Progenitor cell of endocrine pancreas (in vitro differentiated cells): Measurements from ENCODE around the gene EXD3. TPM values are rescaled to one million over a fixed set of nuclear protein-coding genes. Genes with fewer than 3 reads are reported as not detected.

Experiments used
- DNase-seq: peaks from one replicate; pipeline ENCODE4 v3.0.0; 2021; ENCODE audit warnings: low spot score; ENCODE audit not compliant: unreplicated experiment
- H3K27ac Mint-ChIP-seq: 2 replicates; pipeline ENCODE4 v1.8.0; 2021; ENCODE audit warnings: mild to moderate bottlenecking, moderate library complexity, mixed read lengths
- H3K27me3 Mint-ChIP-seq: 2 replicates; pipeline ENCODE4 v1.8.0; 2021; ENCODE audit warnings: mixed read lengths
- H3K36me3 Mint-ChIP-seq: 2 replicates; pipeline ENCODE4 v1.8.0; 2022; ENCODE audit warnings: mixed read lengths; ENCODE audit not compliant: insufficient read depth
- H3K4me1 Mint-ChIP-seq: 2 replicates; pipeline ENCODE4 v1.8.0; 2021; ENCODE audit warnings: low read depth, mixed read lengths
- H3K4me3 Mint-ChIP-seq: 2 replicates; pipeline ENCODE4 v1.8.0; 2021; ENCODE audit warnings: low read depth, mild to moderate bottlenecking, moderate library complexity, mixed read lengths
- H3K9me3 Mint-ChIP-seq: 2 replicates; pipeline ENCODE4 v1.8.0; 2021; ENCODE audit warnings: low read depth, mixed read lengths
- total RNA-seq: library from RNA; stranded (reverse); gene quantifications from 2 replicates; pipeline ENCODE4 v1.2.1, GENCODE V29; 2021
- TF ChIP-seq, protein P1 (sequence below): fragments of 200-600 bp; sonication (generic); IDR thresholded peaks from one replicate; pipeline ENCODE4 v1.5.0; 2021; ENCODE audit warnings: antibody characterized with exemption, mild to moderate bottlenecking; ENCODE audit not compliant: unreplicated experiment

The EXD3 gene
- total RNA-seq, 1 donor from 2014 or later, result 31.7 TPM

DNA sequence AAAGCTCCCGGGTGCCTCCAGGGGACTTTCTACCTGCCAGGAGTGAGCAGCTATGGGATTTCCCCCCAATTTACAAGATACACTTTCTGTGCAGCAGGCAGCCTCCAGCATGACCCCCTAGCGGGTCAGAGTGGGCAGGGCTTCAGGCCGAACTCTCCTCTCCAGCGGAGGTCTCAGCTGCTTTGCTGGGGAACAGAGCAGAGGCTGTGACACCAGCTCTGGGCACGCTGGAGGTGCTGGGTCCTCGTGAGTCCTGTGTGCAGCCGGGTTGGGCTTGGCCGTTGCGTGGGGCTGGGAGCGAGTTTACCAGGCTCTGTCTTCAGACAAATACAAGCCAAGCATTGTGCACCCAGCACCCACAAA is 123.8 kb downstream of the EXD3 start:
- DNase-seq, result no peak
- no peaks in the 10 kb centered on the region for H3K9me3 Mint-ChIP-seq
- peaks cover 3% of the 10 kb centered on the region for H3K27me3 Mint-ChIP-seq
- H3K27ac Mint-ChIP-seq, result peak overlapping the region; percentile 45
- peaks cover 39% of the 10 kb centered on the region for H3K4me1 Mint-ChIP-seq
- TF ChIP-seq, protein P1, sequence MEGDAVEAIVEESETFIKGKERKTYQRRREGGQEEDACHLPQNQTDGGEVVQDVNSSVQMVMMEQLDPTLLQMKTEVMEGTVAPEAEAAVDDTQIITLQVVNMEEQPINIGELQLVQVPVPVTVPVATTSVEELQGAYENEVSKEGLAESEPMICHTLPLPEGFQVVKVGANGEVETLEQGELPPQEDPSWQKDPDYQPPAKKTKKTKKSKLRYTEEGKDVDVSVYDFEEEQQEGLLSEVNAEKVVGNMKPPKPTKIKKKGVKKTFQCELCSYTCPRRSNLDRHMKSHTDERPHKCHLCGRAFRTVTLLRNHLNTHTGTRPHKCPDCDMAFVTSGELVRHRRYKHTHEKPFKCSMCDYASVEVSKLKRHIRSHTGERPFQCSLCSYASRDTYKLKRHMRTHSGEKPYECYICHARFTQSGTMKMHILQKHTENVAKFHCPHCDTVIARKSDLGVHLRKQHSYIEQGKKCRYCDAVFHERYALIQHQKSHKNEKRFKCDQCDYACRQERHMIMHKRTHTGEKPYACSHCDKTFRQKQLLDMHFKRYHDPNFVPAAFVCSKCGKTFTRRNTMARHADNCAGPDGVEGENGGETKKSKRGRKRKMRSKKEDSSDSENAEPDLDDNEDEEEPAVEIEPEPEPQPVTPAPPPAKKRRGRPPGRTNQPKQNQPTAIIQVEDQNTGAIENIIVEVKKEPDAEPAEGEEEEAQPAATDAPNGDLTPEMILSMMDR, result peak; percentile 16
- H3K36me3 Mint-ChIP-seq, result no peaks in the 10 kb centered on the region
- peak overlapping the region; percentile 63 for H3K4me3 Mint-ChIP-seq

DNA sequence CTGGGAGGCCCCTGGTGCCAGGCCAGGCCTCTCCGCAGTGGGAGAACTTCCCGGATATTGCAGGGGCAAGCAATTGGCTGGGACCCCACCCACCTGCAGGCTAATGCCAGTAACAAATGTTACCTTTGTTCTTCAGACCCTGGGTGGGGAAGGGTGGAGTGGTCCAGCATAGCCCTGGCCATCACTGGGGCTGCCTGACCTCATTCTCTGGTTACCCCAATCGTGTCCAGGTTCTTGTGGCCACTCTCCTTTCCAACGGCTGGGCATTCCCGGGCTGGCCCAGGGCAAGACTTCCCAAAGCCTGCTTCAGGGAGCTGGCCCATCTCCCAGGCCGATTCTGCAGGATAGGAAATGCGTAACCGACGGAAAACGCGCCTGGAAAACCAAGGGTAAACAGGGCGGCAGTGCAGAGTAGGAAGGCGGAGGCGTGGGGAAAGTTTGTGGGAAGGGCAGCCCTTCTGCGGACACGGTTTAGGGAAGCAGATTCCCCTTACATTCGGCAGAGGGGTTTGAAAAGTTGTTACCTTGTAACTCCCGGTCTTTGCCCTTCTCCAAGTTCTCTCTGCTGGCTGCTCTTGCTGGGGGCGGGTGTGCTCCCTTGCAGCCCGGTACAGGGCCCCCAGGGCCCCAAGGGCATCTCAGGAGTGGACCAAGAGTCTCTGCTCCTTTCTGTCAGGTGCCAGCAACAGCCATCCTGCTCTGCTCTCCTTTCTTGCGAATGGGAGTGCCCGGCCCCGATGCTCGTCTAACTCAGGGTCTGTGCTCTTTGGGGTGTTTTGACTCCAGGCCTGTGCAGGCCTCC is 124.4 kb downstream of the EXD3 start:
- Mint-ChIP-seq H3K27ac (peak overlapping the region; percentile 45), H3K4me3 (peak overlapping the region; percentile 63), H3K36me3 (no peaks in the 10 kb centered on the region), H3K4me1 (peaks cover 42% of the 10 kb centered on the region), H3K9me3 (no peaks in the 10 kb centered on the region), H3K27me3 (peaks cover 3% of the 10 kb centered on the region)
- peak; percentile 14 for DNase-seq
- TF ChIP-seq, protein P1, result no peak

DNA sequence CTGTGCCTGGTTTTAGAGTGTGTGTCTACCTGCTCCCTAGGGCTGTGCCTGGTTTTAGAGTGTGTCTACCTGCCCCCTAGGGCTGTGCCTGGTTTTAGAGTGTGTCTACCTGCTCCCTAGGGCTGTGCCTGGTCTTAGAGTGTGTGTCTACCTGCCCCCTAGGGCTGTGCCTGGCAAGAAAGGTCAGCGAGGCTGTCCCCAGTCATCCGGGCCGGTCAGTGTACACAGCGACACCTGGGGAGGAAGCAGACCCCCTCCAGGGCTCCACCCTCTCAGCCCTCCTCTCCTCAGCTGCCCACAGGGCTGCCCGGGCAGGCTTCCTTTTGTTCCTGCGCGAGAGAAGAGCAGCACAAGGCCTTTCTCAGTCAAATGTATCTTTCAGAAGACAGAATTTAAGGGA is 125.0 kb downstream of the EXD3 start:
- peak overlapping the region; percentile 31 for H3K4me3 Mint-ChIP-seq
- peak overlapping the region; percentile 83 for H3K27ac Mint-ChIP-seq
- no peak for DNase-seq
- TF ChIP-seq, protein P1, result no peak
- H3K9me3 Mint-ChIP-seq, result no peaks in the 10 kb centered on the region
- peaks cover 42% of the 10 kb centered on the region for H3K4me1 Mint-ChIP-seq
- peaks cover 3% of the 10 kb centered on the region for H3K27me3 Mint-ChIP-seq
- no peaks in the 10 kb centered on the region for H3K36me3 Mint-ChIP-seq

DNA sequence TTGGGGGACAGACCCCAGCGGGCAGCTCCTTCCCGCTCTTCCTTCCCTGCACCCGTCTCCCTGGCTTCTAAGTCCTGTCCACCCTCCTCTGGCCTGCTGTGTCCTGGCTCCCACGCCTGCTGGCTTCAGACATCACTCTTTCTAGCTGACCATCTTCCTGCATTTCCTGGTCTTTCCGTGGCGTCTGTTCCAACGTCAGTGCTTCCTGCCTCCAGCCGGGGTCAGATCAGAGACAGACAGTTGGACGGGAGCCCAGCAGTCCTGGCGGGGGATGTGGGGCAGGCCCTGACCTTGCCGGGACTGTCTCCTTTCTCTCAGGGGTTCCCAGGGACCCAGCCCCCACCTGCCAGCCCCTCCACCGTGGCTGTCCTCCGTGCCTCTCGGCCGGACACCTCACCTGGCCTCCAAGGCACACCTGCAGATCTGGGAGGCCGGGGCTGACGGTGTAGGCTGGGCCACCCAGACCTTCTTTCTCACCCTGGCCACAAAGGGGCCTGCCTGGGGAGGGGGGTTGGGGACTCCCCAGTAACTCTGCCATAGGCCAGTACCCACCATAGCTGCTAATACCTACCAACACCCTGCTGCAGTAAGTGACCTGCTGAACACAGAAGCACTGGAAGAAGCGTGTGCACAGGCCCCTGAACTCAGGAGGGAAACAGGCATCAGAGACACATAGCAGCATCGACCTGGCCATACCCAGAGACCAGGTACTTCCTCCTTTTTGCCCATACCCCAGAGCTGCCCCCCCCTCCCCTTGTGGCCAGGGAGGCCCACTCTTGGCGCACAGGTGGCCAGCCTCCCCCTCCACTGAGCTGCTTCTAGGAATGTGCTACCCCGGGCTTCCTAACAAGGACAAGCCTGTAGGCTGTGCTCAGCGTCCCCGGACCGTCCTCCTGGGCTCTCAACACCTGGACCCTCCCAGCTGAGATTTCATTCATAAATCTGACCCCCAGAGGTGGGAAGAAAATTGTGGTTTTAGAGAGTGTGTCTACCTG is 126.0 kb downstream of the EXD3 start:
- Mint-ChIP-seq H3K27ac (peak overlapping the region; percentile 88), H3K27me3 (peaks cover 3% of the 10 kb centered on the region), H3K4me1 (peaks cover 41% of the 10 kb centered on the region), H3K9me3 (no peaks in the 10 kb centered on the region), H3K36me3 (no peaks in the 10 kb centered on the region), H3K4me3 (peak overlapping the region; percentile 77)
- no peak for DNase-seq
- TF ChIP-seq, protein P1, result no peak
